IPS-11a (cell line): ENCODE results near the gene RP2.

ENCODE experiments used
- H3K4me3 ChIP-seq: one replicate; pipeline ENCODE4 v1.5.1; 2013; ENCODE audit warnings: low read depth, low read length, control low read depth

The RP2 gene

DNA sequence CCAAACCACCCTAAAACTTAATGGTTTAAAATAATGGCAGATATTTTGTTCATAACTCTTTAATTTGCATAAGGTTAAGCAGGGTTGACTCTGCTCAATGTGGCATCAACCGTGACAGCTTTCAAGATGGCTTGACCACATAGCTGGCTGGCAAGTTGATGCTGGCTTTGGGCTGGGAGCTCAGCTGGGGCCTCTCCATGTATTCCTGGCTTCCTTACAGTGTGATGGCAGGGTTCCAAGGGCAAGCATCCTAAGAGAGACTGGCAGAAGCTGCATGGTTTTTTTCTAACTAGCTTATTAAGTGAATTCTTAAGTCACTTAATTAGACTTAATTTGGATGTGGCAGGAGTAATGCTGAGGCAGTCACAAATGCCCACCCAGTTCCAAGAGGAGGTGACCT, 4.5 kb downstream of the RP2 start:
- no peak overlapping the region for H3K4me3 ChIP-seq

DNA sequence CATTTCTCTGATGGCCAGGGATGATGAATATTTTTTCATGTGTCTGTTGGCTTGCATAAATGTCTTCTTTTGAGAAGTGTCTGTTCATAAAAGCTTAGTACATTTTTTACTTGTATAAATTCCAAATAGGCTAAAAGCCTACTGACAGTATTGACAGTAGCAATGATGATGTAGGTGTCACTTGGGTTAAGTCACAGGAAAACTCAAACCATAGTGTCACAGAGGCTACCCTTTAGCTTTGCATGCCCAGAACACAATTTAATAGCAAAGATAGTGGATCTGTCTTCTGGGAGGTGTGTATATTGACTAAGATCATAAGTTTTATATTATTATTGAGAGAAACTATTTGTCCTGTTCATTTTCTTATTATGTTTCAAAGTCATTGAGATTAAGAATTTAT, 8.1 kb downstream of the RP2 start:
- H3K4me3 ChIP-seq = no peak overlapping the region

DNA sequence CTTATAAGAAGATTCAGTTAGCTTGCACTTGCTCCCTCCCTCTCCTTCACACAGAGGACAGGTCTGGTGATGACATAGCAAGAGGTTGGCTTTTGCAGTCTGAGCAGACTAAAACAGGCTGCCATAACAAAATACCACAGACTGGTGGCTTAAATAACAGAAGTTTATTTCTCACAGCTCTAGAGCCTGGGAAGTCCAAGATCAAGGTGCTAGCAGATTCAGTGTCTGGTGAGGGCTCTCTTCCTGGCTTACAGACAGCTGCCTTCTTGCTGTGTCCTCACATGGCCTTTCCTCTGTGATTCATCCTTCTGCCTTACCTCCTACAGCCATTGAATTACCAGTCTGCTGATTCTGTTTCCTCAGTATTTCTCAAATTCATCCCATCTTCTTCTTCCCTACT, 13.1 kb downstream of the RP2 start:
- H3K4me3 ChIP-seq = no peak overlapping the region

DNA sequence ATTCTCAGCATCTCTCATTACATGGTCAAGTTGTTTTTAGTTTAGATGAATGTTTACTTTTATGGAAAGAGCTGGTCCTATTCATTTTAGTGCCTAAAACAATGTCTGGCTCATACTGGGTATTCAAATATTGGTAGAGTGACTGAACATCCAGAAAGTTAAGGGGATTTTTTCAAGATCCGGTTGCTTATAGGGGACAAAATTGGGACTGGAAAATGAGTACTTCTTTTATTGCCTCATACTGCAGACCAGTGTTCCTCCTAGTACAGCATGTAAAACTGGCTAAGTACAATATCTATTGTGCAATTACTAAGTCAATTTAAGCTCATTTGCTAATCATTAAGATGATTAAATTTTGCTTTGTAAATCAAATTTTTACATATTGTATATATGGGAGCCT, 13.9 kb downstream of the RP2 start:
- H3K4me3 ChIP-seq = no peak overlapping the region

DNA sequence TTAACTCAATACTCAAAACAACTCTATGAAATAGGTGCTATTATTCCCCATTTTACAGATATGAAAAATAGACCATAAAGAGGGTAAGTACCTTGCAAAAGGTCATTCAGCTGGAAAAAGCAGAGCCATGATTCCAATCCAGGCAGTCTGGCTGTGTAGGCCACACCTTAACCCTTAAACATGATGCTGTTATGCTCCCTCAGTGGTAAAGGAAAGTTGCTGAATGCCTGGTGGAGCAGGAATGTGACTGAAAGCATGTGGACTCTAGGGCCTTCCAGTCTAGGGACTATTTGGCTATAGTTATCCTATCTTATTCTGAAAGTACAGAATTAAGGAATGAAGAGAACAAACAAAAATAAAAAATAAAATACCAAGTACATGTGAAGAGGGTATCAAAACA, 19.6 kb downstream of the RP2 start:
- H3K4me3 ChIP-seq = no peak overlapping the region

DNA sequence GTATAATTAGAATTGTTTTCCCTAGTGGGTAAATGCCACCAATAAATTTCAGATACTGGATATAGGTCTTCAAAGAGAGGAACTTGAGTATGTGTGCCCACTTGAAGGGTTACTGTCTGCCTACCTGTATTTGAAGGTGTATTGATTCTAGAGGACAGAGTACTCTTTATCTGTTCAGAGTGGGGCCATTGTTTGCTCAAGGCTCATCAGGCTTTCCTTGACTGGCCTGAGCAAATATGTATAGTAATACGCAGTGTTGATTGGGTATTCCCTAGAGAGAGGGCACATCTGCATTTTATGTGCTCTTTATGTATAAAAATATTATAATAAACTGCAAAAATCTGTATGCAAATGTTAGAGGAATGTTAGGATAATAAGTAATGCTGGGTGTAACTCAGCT, 23.7 kb downstream of the RP2 start:
- H3K4me3 ChIP-seq = no peak overlapping the region

DNA sequence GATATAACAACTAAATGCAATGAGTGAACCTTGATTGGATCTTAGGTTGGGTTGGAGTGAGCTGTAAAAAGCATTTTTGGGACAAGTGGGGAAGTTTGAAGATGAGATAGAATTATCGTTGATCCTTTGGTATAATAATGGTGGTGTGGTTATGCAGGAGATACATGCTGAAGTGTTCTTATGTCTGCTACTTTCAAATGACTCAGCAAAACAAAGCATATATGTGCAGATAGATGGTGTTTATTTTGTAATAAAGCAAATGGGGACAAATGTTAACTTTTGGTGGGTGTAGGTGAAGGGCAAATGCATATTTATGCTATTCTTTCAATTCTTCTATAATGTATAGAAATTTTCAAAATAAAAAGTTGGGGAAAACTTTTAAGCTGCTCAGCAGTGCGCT, 26.2 kb downstream of the RP2 start:
- no peak overlapping the region for H3K4me3 ChIP-seq

DNA sequence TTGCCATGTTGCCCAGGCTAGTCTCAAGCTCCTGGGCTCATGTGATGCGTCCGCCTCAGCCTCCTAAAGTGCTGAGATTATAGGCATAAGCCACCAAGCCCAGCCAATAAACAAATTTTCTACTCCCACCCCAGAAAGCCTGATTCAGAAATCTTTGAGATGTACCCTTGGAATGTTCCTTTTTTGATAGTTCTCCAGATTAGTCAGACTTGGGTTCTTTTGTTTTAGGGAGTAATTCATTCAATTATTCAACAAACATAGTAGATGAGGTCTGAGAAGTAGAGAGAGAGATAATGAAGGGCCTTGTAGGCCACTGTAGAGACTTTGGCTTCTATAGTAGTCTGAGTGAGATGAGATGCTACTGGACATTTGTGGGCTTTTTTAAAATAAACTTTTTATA, 27.8 kb downstream of the RP2 start:
- no peak overlapping the region for H3K4me3 ChIP-seq

DNA sequence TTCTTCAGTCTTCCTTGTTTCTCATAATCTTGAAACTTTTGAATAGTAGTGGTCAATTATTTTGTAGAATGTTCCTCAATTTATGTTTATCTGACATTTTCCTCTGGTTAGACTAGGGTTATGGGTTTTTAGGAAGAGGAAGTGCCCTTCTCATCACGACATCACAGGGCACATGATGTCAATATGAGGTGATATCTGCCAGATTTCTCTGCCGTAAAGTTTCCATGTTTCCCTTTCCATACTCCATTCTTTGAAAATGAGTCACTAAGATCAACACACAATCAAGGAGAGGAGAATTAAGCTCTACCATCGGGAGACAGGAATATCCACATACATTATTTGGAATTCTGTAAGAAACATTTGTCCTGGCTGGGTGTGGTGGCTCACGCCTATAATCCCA, 28.4 kb downstream of the RP2 start:
- H3K4me3 ChIP-seq = no peak overlapping the region

DNA sequence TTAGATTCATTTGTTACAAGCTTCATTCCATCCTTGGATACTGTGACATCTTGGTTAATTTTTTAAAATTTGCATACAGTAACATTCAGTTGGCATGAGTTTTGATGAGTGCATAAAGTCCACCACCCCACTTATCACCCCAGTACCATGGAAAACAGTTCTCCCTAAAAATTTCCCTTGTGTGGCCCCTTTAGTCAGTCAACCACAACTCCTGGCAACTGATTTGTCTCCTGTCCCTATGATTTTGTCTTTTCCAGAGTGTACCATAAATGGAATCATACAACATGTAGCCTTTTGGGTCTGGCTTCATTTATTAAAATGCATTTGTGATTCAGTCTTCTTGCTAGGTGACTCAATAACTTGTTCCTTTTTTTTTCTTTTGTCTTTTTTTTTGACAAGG, 29.9 kb downstream of the RP2 start:
- no peak overlapping the region for H3K4me3 ChIP-seq

DNA sequence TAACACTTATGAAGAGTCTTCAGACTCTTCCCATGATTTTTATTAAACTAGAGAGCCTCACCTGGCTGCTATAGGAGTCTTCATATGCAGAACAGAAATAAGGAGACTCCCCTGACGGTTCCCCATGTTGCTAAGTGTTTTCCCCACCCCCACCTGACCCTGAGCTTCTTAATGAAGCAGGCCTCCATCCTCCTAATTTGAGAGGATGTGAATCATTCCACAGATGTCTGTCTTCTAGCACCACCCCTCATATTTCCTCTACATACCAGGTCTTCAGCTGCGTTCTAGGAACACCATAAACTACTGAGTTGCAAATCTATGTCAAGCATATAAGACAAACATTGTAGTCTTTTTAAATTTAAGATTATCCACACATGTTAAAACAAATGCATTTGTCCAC, 36.9 kb downstream of the RP2 start:
- H3K4me3 ChIP-seq = no peak overlapping the region

DNA sequence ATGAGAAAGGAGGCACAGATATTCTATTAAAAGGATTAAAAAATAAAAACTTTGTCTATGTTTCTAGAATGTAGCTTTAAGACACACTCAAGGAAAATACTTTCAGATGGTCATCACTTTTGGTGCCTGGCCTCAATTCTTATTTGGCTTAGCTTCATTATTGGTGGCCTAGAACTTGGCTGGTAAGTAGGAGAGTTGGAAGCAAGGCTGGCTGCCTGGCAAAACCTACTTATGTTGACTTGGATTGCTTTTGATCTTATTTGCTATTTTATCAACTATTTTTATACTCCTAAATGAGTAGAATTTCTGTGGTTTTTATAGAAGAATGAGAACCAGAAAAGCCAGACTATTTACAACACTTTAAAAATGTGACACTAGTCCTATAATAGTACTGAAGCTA, 40.1 kb downstream of the RP2 start:
- H3K4me3 ChIP-seq = no peak overlapping the region

DNA sequence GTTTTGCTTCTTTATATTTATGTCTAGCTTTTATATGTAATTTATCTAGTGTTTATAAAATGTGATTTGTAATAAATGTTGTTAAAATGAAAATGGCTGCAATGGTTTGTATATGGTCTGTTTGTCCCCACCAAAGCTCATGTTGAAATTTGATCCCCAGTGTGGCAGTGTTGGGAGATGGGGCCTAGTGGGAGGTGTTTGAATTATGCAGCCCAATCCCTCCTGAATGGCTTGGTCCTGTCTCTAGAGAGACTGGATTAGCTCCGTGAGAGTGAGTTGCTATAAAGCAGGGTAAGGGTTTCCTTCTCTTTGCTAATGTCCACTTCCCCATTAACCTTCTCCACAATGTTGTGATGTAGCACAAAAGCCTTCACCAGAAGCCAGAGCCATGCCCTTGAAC, 45.4 kb downstream of the RP2 start:
- H3K4me3 ChIP-seq = no peak overlapping the region

DNA sequence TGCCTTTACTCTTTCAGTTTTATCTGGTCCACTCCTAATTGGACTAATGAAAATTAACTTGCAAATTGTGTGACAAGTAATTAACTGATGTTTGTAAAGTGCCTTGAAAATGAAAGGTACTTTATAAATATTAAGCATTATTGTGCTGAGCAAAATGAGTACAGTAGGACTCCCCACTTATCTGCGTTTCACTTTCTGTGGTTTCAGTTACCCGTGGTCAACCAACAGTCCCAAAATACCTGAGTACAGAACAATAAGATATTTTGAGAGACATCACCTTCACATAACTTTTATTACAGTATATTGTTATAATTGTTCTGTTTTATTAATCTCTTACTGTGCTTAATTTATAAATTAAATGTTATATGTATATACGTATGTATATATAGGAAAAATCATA, 48.0 kb downstream of the RP2 start:
- H3K4me3 ChIP-seq = no peak overlapping the region

DNA sequence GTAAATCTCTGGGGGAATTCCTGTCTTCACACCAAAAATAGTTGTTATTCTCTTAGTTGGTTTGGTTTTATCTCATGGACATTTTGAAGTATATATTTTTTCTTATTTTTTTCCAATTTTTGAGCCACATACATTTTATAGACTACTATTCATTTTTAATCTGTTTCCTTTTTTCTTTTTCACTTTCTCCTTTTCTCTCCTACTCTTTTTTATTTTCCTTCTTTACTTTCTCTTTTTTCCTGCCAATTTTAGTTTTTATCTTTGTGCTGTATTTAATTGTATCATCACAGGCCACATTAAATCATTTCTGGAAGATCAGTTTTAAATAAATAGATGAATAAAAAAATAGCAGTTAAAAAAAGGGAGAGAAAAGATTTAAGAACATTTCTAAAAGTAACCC, 61.4 kb downstream of the RP2 start:
- no peak overlapping the region for H3K4me3 ChIP-seq

DNA sequence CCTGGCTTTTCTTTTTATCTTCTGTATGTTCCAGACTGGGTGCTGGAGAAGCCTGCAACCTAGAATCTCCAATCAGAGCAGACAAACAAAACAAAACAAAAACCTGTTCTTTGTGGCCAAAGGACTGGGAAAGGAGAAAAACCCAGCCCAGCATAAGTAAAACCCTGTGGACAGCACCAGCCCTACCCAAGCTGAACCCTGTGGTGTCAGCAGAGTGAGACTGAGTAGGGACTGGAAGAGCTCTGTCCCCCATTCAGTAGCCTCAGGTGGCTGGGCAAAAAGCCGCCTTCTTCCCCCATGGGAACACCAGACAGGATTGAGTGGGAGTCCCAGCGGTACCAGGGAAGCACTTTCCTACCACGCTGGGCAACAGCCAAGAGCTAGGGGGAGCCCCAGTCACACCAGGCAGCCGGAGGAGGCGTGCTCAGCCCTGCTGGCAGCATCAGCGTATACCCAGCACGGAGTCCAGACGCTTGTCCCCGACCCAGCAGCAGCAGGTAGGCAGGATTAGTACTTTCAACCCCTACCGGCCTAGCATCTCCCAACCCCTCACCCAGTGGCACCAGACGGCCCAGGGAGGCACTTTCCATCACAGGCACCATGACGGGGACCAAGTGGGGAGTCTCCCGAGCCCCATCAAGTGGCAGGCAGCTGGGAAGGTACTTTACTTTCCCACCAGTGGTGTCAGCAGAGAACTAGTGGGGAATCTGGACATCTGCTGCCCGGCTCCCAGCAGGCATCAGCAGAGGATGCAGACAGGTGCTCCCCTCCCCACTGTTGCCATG, 66.8 kb downstream of the RP2 start:
- H3K4me3 ChIP-seq = peak overlapping the region; percentile 29

DNA sequence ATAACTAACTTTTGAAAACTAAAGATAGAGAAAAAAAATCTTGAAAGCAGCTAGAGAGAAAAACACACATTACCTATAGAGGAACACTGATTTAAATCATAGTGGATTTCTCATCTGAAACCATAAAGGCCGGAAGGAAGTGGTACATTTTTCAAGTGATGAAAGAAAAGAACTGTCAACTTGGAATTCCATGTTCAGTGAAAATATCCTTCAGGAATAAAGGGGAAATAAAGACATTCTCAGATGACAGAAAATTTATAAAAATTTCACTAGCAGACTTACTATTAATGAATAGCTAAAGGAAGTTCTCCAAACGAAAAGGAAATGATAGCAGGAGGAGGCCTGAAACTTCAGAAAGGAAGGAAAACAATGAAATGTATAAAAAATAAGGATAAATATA, 67.8 kb downstream of the RP2 start:
- H3K4me3 ChIP-seq = no peak overlapping the region

DNA sequence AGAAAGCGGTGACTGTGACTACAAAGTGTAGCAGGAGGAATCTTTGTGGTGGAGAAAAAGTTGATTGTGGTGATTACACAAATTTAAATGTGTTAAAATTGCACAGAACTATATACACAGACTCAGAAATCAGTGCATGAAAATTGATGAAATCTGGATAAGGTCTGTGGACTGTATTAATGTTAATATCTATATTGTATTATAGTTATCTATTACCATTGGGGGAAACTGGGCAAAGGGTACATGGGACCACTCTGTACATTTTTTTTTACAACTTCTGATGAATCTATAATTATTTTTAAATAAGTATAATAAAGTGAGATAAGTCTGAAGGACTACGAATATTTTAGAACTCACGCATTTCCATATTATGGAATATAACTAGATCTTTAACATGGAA, 73.6 kb downstream of the RP2 start:
- no peak overlapping the region for H3K4me3 ChIP-seq

DNA sequence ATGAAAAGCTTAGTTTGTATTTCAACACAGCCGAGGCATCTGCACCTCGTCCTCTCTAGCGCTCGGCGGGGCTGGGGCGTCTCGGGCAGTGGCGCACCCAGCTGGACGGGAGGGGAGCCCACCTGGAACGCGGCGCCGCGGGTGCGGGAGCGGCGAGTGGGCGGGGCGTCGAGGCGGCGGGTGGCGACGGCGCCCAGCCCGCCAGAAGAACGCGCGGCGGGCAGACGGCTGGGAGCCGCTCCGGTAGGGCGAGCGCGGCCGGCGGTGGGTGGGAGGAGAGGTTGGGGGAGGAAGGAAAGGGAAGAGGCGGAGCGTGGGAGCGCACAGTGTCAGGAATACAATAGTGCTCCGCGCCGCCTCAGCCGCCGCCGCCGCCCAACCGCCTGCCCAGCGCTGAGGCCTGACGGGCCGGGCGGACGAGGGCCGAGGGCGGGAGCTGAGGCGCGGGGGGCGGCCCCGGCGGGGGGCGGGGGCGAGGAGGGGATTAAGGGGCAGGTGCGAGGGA, 75.3 kb downstream of the RP2 start, which contains the start of gene JADE3:
TSS of gene JADE3 (plus strand) at position 324 of the 505 bp plus-strand sequence. CDS start 72,474 bp downstream, outside the sequence.
- peak within 1 kb of the TSS; percentile 62 for H3K4me3 ChIP-seq

DNA sequence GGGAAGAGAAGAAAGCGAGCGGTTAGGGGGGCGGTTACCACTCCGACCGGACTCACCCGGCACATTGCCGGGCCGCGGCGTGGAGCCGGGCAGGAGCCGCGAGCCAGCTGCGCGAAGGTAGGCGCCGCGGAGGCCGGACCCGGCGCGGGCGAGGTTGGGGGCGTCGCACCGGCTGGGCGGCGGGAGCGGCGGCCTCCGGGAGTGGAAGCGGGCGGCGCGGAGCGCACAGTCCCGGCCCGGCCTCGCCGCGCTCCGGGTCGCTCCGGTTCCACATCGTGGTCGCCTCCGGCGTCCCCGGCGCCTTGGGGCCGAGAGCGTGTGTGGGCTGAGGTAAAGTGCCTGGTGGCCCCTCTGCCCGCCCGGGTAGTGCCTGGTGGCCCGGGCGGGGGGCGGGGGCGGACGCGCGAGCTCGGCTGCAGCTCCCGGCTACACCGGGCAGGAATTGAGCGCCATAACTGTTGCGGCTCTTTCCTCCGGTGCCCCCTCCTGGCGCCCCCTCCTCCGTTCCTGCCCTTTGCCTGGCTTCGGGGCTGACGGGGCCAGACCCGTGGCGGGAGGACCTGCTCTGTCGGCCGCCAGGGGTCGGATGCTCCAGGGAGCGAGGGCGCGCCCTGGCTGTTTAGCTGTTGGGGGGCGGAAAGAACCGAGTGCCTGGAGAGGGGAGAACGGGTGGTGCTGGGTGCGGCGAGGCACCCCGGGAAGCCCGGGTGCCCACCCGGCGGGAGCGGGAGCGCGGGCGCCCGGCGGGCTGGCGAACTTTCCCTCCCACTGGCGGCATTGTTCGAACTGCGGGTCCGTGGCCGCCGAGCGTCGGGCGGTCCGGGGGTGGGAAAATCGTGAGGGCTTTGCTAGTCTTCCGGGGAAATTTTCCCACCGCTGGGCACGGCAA, 76.0 kb downstream of the RP2 start:
- peak overlapping the region; percentile 62 for H3K4me3 ChIP-seq

DNA sequence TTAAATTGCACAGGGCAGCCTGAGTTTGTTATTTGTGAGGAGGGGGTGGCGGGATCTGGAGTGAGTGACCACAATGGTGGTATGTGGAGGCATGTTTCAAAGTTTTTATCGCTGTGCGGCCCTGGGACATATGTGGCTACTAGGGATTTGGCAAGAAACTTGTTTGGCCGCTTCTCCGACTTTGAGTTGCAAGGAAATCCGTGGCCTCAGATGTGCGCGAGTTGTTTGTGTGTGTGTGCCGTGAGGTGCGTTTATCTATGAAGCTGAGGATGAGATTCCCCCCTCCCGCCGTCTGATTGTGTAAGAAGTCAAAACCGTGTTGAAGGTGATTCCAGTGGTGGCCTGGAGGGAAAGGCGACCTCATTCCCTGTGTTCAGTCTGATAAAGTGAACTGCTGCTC, 76.8 kb downstream of the RP2 start:
- H3K4me3 ChIP-seq = peak overlapping the region; percentile 62

DNA sequence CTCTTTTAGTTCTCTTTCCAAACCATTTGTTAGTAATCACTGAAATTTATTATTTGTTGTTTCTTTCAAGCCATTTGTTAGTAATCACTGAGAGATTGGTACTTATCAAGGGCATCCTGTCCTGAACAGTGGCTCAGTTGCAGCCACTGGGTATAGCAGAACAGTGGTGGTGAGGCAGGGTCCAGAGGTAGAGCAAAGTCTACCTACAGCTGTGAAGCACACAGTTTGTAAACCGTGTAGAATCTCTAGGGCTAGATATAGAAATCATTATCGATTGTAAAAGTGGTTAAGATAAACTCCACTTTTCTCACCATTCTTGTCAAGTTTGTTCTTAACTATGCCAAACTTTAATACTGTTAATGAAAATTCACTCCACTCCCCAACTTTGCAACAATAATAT, 79.4 kb downstream of the RP2 start:
- no peak overlapping the region for H3K4me3 ChIP-seq
